Activated gamma-delta T cell treated with Interleukin-2 at 50 U/mL for 16 hours (primary cell): ENCODE data around the gene FSTL5.

Experiments
- DNase-seq: peaks from one replicate; pipeline ENCODE4 v3.0.0-alpha.2; 2020

The FSTL5 gene

DNA sequence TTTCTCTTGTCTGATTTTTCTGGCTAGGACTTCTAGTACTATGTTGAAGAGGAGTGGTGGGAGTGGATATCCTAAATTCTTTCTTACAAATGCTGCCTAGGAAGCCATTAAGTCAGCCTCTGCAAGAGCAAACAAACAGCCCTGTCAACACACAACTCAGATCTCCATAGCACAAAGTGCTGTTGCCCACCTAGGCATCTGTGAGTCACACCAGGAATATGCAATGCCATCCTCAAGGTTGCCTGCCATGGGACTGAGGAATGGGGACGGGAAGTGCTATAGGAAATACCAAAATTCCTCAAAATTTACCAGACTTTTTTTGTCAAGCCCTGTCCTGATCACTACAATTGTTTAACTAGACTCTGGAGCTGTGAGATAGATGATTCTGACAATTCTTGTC, 466.9 kb downstream of the FSTL5 start:
- DNase-seq, result no peak

DNA sequence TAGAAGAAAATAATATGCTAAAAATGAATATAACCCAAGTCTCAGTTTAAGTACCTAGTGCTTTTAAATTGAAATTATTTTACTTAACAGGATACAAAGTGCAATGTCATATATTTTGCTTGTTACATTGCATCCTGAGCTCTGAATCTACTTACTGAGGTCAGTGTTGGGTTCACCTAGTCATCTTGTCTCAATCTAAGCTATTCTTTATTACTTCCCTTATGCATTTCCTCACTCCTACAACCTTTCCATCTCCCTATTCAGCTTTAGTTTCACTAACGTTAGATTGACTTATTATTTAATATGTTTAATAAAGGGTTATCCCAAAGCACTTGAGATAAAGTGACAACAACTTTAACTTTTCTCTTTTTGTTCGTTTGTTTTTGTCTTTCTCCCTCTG, 483.7 kb downstream of the FSTL5 start:
- DNase-seq, result no peak

DNA sequence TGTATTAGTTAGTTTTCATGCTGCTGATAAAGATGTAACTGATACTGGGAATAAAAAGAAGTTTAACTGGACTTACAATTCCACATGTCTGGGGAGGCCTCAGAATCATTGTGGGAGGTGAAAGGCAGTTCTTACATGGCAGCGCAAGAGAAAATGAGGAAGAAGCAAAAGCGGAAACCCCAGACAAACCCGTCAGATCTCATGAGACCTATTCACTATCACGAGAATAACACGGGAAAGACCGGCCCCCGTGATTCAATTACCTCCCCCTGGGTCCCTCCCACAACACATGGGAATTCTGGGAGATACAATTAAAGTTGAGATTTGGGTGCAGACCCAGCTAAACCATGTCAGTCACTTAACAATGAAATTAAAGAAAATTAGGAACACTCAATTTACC, 499.1 kb downstream of the FSTL5 start:
- DNase-seq, result no peak

DNA sequence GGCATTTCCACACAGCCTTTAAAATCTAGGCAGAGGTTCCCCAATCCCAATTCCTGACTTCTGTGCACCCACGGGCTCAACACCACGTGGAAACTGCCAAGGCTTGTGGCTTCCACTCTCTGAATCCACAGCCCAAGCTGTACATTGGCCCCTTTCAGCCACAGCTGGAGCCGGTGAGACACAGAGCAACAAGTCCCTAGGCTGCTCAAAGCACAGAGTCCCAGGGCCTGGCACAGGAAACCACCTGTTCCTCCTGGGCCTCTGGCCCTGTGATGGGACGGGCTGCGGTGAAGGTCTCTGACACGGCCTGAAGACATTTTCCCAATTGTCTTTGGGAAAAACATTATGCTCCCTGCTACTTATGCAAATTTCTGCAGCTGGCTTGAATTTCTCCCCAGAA, 500.0 kb downstream of the FSTL5 start:
- DNase-seq, result no peak

DNA sequence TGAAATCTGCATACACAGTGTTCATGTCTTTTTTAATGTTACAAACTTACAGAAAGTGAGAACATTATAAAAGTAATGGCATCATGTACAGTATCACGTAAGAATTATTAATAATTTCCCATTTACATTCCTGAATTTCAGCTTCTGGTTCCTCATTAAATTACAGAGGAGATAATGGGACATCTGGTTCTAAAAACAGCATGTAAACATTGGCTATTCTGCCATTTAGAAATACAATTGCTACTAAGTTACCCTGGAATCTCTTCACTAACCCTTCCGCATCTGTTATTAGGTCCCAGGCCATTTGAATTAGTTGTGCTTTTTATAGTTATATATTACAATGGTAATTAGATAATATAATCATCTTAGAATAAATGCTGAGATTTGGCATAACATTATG, 505.1 kb downstream of the FSTL5 start:
- DNase-seq, result no peak

DNA sequence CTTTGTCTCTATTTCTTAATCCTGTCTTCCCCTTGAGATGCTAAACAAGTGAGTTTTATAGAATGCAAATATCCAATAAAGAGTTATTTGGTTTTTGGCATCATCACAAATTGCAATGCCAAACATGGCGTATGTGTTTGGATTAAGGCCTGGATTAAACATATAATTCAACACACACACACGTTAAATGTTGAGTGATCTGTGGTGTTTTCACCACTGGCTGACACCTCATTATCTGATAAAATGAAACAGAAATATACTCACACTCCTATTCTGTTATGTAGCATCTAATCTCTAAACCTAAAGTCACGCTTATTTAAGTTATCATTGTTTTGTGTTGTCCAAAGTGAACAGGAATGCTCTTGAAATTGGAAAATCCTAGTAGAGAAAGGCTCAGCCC, 506.2 kb downstream of the FSTL5 start:
- DNase-seq, result no peak

DNA sequence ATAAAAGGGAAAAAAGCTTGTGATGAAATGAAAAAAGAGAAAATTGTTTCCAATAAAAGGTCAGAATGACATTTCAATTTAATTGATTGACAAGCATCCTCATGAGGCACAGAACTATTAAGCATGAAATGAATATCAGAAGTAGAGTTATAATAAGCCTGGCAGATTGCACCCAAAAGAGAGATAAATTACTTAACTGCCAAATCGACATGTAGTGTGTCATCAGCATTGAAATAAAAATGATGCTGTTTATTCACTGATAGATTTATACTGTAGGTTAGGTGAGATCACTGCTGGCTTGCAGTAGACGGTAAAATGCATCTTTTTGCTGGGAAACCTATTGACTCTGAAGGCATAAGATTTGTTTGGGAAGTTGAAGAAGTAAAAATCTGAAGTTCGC, 507.2 kb downstream of the FSTL5 start:
- no peak for DNase-seq

DNA sequence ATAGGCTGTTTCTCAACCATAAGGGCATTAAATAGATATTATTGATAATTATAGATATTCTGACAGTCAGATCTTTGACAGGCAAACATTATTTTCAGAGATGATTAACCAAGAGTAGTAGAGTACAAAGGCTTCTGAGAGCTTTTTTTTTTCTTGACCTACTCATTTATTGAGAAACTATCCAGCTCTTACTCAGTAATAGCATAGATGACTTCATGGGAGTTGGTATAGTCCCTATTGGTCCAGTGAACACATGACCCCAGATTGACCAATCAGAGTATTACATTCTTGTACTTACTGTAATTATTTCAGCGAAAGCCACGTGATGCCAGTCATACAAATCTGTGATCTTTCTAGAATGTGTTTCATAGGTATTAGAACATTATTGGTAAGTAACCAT, 508.7 kb downstream of the FSTL5 start:
- no peak for DNase-seq

DNA sequence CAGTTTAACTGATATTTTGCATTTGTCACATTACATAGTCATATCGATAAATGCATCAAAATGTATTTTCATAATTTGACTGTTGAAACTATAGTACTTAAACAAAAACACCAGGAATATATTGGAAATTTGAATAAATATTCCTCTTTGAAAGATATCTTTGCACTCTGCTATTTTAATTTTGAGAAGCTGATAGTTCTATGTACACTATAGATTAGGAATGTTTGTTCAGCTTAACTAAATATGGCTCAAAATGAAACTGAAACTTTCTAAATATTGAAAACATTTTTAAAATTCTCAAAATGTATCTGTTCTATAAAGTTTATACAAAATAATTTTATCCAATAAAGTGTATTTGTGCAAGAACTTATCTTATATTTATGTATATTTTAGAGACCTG, 510.1 kb downstream of the FSTL5 start:
- no peak for DNase-seq

DNA sequence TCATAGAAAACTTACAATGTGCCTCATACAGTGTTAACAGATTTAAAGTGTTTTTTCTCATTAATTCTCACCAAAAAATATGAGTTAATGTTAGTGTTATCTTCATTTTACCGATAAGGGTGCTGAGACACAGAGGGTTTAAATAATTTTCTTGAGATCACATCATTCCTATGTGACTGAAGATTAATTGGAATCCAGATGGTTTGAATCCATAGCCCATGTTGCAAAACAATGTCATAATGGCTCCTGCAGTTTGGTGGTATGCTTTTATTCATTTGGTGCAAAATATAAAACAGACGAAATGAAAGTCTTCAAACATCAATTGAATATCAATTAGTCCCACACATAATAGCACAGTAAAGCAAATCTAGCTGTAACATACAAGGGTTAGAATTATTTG, 512.2 kb downstream of the FSTL5 start:
- DNase-seq, result no peak

DNA sequence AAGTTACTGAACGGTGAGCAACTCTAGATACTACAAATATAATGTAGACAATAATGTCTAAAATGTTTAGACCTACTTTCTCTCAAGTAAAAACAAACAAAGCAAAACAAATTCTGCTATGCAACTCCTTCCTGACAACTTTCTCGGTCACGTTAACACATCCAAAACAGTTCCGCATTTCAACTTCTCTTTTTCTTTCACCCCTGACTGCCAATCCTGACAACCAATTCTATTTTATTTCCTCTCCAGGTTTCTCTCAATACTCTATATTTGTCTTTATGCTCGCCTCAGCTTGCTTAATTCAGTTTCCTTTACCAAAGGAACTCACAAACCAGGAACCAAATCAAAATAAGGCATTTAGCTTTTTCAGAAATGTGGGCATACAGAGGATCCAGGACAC, 513.0 kb downstream of the FSTL5 start:
- no peak for DNase-seq

DNA sequence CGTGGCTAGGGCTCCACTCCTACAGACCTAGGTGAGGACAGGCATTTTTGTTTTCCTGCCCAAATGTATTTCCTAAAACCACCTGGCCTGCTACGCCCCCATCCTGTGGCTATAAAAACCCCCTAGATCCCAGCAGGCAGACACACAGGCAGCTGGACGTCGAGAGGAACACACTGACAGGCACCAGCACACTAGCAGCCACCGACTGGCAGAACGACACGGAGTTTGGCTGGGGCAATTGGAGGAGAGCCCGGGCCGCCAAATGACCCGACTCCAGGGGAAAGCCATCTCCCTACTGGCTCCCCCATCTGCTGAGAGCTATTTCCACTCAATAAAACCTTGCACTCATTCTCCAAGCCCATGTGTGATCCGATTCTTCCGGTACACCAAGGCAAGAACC, 516.0 kb downstream of the FSTL5 start:
- no peak for DNase-seq

DNA sequence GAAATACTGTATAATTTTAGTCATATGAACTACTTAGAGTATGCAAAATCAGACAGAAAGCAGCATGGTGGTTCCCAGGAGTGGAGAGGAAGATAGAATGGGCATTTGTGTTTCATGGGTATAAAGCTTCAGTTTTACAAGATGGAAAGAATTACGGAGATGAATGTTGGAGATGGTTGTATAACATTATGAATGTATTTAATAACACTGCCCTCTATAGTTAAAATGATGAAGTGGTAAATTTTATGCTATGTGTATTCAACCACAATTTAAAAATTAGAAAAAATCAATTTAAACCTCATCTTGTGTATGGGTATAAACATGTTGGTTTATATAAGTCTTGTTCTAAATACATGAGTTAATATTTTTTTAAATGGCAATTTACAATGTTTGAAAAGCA, 521.1 kb downstream of the FSTL5 start:
- DNase-seq, result no peak

DNA sequence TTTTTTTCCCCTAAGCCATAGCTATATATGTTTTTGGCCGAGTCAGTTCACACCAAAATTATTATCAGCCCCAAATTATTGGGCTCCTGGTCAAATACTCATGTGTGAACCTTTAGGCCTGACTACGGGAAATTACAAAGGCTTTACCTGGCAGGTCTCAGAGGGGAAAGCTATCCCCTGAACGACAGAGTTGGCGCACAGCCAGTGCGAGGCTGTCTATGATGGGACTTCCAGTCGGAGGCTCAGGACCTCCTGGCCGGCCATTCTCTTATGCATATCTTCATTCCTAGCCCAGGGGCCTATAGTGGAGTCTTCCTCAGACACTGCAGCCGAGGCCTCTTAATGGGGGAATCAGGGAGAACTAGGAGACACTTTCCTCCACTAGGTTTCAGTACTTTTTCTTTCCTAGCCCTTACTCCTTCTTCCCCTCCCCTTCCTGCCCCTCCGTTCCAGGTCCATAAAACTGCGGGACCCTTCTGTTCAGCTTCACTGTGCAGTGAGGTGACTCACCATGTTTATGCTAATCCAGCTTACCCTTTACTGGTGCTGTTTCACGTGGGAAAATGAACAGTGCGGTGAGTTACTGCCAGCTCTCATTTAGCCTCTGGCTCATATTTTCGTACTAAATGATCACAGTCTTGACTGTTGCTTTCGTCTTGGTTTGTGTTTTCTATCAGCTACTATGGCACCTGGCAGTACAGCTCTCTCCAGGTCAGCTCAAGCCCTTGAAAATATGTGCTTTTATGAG, 533.9 kb downstream of the FSTL5 start:
- DNase-seq, result no peak

DNA sequence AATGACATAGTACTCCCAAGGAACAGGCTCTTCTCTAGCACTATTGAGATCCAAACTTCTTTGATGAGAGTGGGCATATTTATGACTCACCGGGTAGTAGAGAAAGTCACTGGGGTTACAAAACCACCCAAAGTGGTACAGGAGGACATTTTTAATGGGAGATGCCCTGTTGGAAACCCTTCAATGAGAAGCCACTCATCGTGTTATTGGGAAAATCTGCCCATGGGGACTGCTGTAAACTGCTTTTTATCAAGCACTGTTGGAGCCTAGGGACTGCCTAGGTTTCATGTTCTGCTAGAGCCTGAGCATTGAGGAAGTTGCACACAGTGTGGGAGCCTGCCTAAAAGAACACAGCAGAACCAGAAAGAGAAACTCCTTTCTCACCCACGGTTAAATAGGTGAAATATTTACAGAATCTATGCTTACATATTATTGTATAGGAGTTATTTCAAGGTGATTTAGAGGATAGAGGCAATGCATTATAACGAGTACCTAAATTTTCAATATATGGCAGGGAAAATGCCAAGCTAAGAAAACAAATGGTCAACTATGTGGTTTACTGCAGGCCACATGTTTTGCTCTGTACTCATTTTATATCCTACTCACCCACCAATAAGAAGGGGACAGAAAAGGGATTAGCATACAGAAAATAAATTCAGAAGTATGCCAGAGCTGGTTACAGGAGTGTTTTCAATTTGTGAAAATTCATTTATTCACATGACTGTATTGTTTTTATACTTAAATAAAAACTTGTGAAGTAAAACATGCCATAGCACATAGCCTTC, 559.1 kb downstream of the FSTL5 start:
- no peak for DNase-seq

DNA sequence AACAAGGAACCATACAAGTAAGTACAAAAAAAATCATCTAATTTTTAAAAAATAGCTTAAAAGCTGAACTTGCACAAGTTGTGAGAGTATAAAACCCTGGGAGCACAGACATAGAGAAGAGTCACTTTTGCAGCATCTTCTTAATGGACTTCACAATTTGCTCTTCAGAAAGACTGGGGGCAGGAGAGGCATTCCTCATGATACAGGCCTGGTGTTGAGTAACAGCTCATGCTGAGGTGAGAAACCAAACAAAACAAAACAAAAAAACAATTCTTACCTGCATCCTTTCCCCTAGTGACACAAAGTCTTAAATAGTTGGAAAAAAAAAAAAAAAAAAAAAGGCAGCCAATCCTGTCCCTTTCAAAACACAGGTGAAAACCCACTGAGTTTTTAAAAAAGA, 562.8 kb downstream of the FSTL5 start:
- DNase-seq, result no peak

DNA sequence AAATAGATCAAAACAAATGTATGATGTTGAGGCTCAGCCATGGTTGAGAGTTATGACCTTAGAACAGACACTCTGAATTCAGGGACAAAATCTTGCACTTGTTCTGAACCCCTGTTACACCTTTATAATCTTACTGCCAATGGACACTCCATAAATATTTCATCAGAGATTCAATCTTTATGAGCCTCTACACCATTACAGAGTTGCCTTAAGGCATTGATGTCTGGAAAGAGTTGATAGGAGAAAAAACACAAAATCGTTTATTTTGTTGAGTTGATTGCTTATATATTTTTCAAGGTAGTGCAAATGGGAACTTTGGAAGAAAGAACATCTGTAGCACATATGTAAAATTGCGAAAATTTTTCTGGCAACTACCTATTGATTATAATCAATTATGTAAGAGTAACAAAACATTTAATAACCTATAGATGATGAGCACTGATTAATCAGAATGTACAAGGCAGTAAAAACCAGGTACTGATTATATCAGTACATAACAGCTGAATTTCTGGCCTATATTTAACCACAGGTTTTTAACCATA, 568.5 kb downstream of the FSTL5 start:
- no peak for DNase-seq

DNA sequence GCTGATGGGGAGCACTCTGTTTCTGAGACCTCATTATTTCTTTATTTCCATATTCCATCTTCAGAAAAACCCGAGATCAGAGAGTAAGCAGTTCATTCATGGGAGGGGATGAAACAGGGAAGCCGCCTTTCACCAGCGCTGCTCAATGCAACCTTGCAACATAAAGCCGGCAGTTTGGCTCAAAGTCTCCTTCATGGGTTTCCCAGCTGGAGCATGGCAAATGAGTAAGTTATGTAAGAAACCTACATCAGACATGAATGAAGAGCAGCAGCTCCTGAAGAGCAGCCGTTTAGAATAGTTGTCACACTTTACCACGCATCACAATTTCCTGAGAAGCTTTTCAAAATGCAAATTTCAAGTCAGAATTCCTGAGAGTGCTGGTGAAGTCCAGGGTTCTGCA, 578.8 kb downstream of the FSTL5 start:
- no peak for DNase-seq

DNA sequence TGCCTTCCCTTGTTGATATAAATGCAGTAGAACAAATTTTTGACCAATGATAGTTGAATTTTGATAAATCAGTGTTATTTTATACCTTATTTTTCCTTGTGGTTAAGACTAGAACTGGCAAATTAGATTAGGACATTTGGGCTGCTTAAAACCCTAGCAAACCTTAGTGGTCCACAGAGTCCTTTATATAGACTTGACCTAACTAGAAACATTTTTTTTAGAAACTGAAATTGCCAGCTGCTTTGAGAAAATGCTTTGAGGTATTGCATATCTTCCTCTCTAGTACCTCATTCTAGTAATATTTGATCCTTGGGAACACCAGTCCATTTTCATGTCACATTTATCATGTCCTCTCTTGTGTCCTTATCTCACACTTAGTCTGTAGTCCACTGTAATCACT, 580.3 kb downstream of the FSTL5 start:
- no peak for DNase-seq

DNA sequence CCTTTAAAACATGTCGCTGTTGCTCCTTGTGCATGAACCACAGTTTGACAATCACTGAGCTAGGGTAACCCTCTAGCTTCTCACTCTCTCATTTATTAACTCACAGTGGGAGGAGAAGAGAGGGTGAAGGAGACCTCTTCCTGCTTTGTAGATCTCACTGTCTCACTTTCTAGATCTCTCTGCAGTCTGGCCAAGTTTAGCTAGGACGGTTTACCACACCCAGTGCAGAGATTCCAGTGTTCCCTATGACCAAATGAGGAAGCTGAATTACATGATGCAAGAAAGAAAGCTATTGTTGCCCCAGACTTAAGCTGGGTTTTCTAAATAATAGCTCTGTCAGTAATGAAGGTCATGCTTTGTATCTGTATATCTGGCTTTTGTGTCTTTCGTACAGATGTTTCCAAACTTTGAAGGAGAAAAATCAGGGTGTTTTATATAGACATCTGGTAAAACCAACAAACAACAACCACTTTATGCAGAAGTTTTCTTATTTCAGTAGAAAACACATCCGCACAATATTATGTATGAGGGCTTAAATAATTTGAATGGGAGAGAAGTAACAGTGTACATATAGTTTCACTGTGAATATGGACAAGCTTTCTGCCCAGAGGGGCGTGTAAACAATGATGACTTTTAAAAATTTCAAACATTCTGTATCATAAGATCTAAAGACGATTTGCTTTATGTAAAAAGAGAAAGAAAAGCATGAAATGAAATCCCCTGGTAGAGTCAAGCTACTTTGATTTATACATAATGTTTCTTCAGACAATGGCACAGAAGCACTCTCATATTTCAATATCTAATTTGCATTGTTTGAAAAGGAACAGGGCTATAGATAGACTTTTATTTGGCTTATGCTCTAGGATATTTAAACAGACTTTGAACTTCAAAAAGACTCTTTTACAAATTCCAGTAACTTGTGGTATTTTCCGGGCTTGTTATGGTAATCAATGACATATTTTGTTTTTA, 582.3 kb downstream of the FSTL5 start:
- DNase-seq, result no peak

DNA sequence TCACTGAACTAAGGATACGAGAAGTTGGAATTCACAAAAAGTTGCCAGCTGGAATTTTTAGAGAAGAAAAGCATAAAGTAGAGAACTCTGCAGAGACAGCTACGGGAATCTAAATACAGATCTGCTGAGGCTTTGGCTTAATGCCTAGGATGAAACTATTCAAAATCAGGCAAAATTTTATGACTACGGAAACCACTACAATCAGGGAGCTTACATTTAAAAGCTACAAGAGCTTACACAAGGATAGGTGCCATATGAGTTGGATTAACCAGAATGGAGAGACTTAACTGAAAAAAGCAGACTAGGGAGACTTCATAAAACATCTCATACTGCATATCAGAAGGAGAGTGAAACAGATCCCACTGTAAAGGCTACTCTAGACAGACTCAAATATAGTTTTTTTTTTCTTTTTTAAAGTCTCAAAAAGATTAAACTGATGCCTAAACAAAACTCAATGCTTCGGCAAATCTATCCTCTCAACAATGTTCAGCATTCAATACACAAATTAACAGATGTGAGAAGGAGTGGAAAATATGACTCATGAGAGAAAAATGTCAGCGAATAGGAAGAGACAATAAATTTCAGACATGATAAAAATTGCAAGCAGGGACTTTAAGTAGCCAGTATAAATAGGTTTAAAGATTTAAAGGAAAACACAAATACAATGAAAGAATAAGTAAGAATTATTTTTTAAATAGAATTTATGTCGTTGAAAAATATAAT, 586.1 kb downstream of the FSTL5 start:
- no peak for DNase-seq

DNA sequence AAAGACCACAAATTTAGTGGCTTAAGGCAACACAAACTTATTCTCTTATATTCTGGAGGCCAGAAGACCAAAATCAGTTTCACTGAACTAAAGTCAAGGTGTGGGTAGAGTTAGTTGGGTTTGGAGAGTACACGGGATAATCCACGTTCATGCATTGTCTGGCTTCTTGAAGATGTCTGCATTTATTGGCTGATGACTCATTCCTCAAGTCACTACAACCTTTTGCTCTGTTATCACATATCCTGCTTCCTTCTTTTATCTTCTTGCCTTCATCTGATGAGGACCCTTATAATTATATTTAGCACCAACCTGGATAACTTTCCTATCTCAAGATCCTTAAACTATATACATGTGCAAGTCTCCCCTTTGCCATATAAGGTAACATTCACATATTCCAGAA, 590.0 kb downstream of the FSTL5 start:
- no peak for DNase-seq
